Central memory CD8-positive, alpha-beta T cell (primary cell): ENCODE results near the gene OR6Q1.
"Not testable (repeated sequence)": the region's sequence is repeated elsewhere in the genome, so short reads cannot be mapped to it uniquely, and the experiment has no call there.

Source experiments
- ATAC-seq: fragments of 150-1000 bp; cut with Tn5 transposase; replicated peaks from 2 replicates; pipeline ENCODE4 v1.10.0; 2022; ENCODE audit warnings: mild to moderate bottlenecking, moderate FRiP score, moderate number of reproducible peaks; ENCODE audit not compliant: poor library complexity, severe bottlenecking; ENCODE audit errors: extremely low read depth
- DNase-seq, 2 donors: peaks; one replicate each; pipeline ENCODE4 v3.0.0; 2021; ENCODE audit warnings: low spot score in 2 of 2
- H3K27ac Mint-ChIP-seq: one replicate; pipeline ENCODE4 v1.8.0; 2022; ENCODE audit warnings: low read depth, mild to moderate bottlenecking, moderate library complexity, mixed read lengths
- H3K27me3 Mint-ChIP-seq: one replicate; pipeline ENCODE4 v1.8.0; 2022; ENCODE audit warnings: mixed read lengths
- H3K36me3 Mint-ChIP-seq: one replicate; pipeline ENCODE4 v1.8.0; 2022; ENCODE audit warnings: mild to moderate bottlenecking, moderate library complexity, mixed read lengths; ENCODE audit not compliant: insufficient read depth
- H3K4me1 Mint-ChIP-seq: one replicate; pipeline ENCODE4 v1.8.0; 2022; ENCODE audit warnings: mixed read lengths
- H3K4me3 Mint-ChIP-seq: one replicate; pipeline ENCODE4 v1.8.0; 2022; ENCODE audit warnings: mild to moderate bottlenecking, moderate library complexity, mixed read lengths
- H3K9me3 Mint-ChIP-seq: one replicate; pipeline ENCODE4 v1.8.0; 2022; ENCODE audit warnings: mixed read lengths

OR6Q1 gene, protein sequence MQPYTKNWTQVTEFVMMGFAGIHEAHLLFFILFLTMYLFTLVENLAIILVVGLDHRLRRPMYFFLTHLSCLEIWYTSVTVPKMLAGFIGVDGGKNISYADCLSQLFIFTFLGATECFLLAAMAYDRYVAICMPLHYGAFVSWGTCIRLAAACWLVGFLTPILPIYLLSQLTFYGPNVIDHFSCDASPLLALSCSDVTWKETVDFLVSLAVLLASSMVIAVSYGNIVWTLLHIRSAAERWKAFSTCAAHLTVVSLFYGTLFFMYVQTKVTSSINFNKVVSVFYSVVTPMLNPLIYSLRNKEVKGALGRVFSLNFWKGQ

DNA sequence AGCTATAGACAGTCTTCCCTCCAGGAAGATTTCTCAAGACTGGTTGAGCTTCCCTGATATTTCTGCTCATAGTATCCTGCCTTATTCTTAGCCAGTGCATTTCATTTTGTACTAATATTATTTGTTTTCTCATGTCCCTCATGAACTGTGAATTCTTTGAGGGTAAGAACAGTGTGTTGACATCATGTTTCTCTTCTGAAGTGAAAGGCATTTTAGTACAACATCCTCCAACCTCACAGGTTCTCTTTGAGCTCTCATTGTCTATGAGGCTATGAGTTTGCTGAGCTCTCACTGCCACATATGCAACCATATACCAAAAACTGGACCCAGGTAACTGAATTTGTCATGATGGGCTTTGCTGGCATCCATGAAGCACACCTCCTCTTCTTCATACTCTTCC lies at the start of gene OR6Q1:
TSS of gene OR6Q1 (plus strand) at position 301 of the 400 bp plus-strand sequence. CDS start at position 301, 0 bp downstream.
- H3K27me3 Mint-ChIP-seq = peaks cover 20% of the 10 kb centered on the region
- peaks cover 5% of the 10 kb centered on the region for H3K9me3 Mint-ChIP-seq
- no peaks in the 10 kb centered on the region for H3K36me3 Mint-ChIP-seq
- H3K4me1 Mint-ChIP-seq = no peaks in the 10 kb centered on the region
- no peak for DNase-seq
- ATAC-seq = no peak
- H3K27ac Mint-ChIP-seq = no peak within 1 kb of the TSS
- no peak within 1 kb of the TSS for H3K4me3 Mint-ChIP-seq

DNA sequence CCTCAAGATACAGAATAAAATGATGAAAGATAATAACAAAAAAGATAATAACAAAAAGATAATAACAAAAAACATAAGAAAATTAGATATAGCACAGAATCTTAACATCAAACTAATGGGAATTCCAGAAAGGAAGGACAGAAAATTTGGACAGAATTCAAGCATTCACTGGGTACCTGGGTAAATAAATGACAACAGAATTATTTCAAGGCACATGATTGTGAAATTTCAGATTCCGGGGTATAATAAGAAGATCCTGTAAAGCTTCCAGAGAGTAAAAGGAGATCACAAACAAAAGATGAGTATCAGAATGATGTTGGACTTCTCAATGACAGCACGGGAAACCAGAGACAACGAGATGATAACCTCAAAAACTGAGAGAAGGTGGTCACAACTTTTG lies 49.2 kb upstream of the OR6Q1 start:
- no peak for ATAC-seq
- Mint-ChIP-seq H3K4me1 (no peaks in the 10 kb centered on the region), H3K27ac (no peak overlapping the region), H3K27me3 (peaks cover 11% of the 10 kb centered on the region), H3K9me3 (no peaks in the 10 kb centered on the region), H3K36me3 (peaks cover under 1% of the 10 kb centered on the region), H3K4me3 (no peak overlapping the region)
- DNase-seq = no peak

DNA sequence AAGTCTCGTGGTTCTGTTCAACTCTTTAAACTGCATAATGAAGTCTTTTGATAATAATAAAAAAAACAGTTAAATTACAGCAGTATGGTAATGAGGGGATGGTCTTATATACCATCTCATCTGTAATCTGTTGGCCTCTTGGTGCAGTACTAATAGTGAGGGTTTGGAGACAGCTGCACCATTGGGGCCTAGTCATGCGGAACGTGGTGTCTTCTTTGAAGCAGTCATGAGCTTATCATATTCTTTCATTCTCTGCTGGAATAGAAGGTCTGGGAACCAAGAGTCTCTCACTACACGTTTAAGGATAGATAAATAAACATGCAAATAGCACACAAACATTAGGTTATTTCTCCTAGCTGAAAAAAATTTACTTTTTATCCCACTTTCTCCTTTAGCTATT lies 48.0 kb upstream of the OR6Q1 start:
- H3K27me3 Mint-ChIP-seq = peaks cover 11% of the 10 kb centered on the region
- DNase-seq (no peak), ATAC-seq (no peak)
- no peak overlapping the region for H3K4me3 Mint-ChIP-seq
- no peak overlapping the region for H3K27ac Mint-ChIP-seq
- H3K36me3 Mint-ChIP-seq = peaks cover 2% of the 10 kb centered on the region
- no peaks in the 10 kb centered on the region for H3K4me1 Mint-ChIP-seq
- no peaks in the 10 kb centered on the region for H3K9me3 Mint-ChIP-seq

DNA sequence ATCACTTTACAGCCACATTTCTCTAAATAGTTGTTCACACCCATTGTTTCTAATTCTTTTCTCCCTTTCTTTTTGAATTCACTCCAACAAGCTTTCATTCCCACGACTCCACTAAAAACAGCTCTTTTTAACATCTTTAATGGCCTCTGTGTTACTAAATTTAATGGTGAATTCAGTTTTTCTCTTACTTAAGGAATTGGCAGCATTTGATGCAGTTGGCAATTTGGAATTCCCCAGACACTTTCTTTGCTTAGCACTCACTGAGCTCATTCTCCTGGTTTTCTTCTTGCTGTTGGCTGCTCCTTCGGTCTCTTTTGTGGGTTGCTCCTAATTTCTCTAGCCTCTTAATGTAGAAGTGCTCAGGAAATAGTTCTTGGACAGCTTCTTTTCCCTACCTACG lies 47.6 kb upstream of the OR6Q1 start:
- Mint-ChIP-seq H3K27me3 (peaks cover 11% of the 10 kb centered on the region), H3K4me3 (no peak overlapping the region), H3K27ac (no peak overlapping the region), H3K36me3 (peaks cover 2% of the 10 kb centered on the region), H3K9me3 (no peaks in the 10 kb centered on the region), H3K4me1 (no peaks in the 10 kb centered on the region)
- DNase-seq (no peak), ATAC-seq (no peak)

DNA sequence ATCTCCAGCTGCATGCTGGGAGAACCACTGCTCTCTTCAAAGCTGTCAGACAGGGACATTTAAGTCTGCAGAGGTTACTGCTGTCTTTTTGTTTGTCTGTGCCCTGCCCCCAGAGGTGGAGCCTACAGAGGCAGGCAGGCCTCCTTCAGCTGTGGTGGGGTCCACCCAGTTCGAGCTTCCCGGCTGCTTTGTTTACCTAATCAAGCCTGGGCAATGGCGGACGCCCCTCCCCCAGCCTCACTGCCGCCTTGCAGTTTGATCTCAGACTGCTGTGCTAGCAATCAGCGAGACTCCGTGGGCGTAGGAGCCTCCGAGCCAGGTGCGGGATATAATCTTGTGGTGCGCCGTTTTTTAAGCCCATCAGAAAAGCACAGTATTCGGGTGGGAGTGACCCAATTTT lies 31.2 kb upstream of the OR6Q1 start:
- peaks cover 35% of the 10 kb centered on the region for H3K27me3 Mint-ChIP-seq
- H3K9me3 Mint-ChIP-seq, H3K27ac Mint-ChIP-seq, H3K36me3 Mint-ChIP-seq, ATAC-seq, H3K4me3 Mint-ChIP-seq, DNase-seq, H3K4me1 Mint-ChIP-seq: not testable (repeated sequence)

DNA sequence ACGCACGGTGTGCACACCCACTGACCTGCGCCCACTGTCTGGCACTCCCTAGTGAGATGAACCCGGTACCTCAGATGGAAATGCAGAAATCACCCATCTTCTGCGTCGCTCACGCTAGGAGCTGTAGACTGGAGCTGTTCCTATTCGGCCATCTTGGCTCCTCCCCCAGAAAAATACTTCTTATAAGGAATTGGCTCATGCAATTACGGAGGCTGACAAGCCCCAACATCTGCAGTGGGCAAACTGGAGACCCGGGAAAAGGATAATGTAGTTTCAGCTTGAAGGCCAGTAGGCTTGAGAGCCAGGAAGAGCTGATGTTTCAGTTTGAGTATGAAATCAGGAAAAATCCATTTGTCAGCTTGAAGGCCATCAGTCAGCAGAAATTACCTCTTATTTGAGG lies 30.7 kb upstream of the OR6Q1 start:
- H3K36me3 Mint-ChIP-seq, H3K4me3 Mint-ChIP-seq, ATAC-seq, DNase-seq, H3K4me1 Mint-ChIP-seq, H3K27ac Mint-ChIP-seq, H3K9me3 Mint-ChIP-seq: not testable (repeated sequence)
- H3K27me3 Mint-ChIP-seq = peaks cover 40% of the 10 kb centered on the region

DNA sequence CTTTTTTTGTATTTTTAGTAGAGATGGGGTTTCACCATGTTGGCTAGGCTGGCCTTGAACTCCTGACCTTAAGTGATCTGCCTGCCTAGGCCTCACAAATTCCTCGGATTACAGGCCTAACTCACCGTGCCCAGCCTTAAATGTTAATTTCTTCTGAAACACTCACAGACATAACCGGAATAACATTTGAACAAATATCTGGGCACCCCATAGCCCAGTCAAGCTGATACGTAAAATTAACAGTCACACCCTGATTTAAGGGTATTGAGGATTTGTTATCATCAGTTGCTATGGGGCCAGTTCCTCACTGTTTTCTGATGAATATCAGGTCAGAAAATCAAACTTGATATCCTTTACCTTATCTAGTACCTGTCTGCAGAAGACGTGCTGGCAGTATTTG lies 30.1 kb upstream of the OR6Q1 start:
- no peak overlapping the region for H3K27ac Mint-ChIP-seq
- H3K4me3 Mint-ChIP-seq = no peak overlapping the region
- no peaks in the 10 kb centered on the region for H3K36me3 Mint-ChIP-seq
- no peaks in the 10 kb centered on the region for H3K9me3 Mint-ChIP-seq
- peaks cover 45% of the 10 kb centered on the region for H3K27me3 Mint-ChIP-seq
- ATAC-seq (no peak), DNase-seq (no peak)
- no peaks in the 10 kb centered on the region for H3K4me1 Mint-ChIP-seq

DNA sequence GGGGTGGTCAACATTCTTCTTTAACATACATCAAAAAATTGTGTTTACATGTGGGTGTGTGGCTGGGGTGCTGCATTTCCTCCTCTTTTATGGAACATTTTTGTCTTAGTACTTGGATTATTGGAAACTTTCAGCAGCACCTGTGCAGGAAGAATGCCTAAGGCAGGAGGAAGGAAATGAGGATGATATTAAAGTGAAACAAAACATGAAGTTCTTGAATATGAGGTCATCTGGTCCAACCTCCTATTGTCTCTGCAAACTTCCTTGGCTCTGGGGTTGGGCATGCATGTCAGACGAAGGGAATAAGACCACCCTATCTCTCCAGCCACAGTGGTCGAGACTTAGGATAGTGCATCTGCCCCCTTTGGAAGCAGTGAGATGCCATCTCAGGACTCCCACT lies 27.7 kb upstream of the OR6Q1 start:
- no peak for ATAC-seq
- Mint-ChIP-seq H3K27ac (no peak overlapping the region), H3K36me3 (no peaks in the 10 kb centered on the region), H3K9me3 (no peaks in the 10 kb centered on the region), H3K4me1 (no peaks in the 10 kb centered on the region), H3K4me3 (no peak overlapping the region), H3K27me3 (peaks cover 45% of the 10 kb centered on the region)
- DNase-seq = no peak

DNA sequence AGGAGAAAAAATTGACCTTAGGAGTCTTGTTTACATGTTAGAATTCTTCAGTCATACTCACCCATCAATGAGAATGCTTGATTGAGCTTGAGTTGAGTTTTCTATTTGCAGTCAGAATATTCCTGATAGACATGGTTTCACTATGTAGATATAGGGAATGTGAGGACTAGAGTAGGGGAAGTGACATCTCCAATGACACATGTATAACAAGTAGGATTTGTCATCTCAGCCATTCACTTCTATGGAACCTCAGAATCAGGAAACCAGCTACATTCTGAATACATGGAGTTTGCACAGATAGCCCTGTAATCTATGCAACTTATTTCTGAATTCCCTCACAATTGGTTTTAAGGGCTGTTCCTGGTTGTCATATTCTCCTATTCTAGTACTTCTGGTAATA lies 27.2 kb upstream of the OR6Q1 start:
- H3K27ac Mint-ChIP-seq = no peak overlapping the region

DNA sequence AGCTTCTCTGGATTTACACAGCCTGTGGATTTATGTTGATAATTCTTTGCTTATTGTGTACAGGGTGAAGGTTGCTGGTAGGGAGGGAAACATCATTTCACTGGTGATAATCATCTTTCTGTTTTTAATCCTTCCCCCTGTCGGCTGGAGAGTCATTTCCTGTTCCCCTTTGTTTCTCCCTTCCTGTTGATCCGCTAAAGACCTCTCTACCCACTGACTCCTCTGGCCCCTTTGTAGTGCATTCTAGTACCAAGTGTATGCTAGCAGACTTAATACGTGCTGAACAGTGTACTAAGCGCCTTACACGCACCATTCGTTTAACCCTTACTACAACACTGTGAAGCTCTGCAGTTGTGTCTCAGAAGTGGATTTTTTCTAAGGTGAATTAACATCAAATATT lies 26.1 kb upstream of the OR6Q1 start:
- no peak overlapping the region for H3K4me3 Mint-ChIP-seq
- ATAC-seq = no peak
- H3K4me1 Mint-ChIP-seq = no peaks in the 10 kb centered on the region
- no peaks in the 10 kb centered on the region for H3K36me3 Mint-ChIP-seq
- no peak for DNase-seq
- no peaks in the 10 kb centered on the region for H3K9me3 Mint-ChIP-seq
- H3K27me3 Mint-ChIP-seq = peaks cover 45% of the 10 kb centered on the region
- H3K27ac Mint-ChIP-seq = no peak overlapping the region

More for the DNA sequence above, 27.2 kb upstream of the OR6Q1 start:
- H3K36me3 Mint-ChIP-seq = no peaks in the 10 kb centered on the region
- H3K4me1 Mint-ChIP-seq = no peaks in the 10 kb centered on the region
- DNase-seq = no peak
- no peak for ATAC-seq
- H3K27me3 Mint-ChIP-seq = peaks cover 45% of the 10 kb centered on the region
- no peak overlapping the region for H3K4me3 Mint-ChIP-seq
- no peaks in the 10 kb centered on the region for H3K9me3 Mint-ChIP-seq

DNA sequence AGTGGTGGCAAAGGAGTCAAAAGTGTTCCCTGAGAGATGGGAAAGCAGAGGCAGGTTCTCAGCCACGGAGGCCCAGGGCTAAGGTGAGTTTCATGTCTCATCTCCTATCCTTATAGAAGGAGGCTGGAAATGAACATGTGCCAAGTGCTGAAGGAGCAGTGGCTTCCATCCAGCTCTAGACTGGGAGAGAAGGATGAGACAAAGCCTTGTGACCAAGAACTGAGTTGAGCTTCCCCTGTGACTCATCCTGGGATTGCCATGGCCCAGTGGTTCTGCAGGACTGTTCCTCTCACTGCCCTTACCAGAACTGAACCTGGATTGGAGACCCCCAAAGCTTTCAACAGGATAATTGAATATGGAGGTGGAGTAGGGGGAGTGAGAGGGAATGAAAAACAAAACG lies 23.8 kb upstream of the OR6Q1 start:
- Mint-ChIP-seq H3K4me3 (no peak overlapping the region), H3K9me3 (no peaks in the 10 kb centered on the region)
- no peak for DNase-seq

DNA sequence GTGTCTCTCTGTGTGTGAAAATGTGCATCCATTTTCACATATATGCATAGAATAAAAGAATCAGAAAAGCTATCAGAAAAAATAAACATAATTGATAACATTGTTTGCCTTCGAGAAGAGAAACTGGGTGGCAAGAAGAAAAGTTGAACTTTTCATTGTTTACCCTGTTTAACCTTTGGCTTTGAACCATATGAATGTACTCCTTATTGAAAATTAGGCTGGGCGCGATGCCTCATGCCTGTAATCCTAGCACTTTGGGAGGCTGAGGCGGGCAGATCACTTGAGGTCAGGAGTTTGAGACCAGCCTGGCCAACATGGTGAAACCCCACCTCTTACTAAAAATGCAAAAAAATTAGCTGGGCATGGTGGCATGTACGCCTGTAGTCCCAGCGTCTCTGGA lies 19.0 kb upstream of the OR6Q1 start:
- no peak for ATAC-seq
- no peak overlapping the region for H3K4me3 Mint-ChIP-seq
- DNase-seq = no peak
- H3K27ac Mint-ChIP-seq = no peak overlapping the region
- no peaks in the 10 kb centered on the region for H3K36me3 Mint-ChIP-seq
- H3K4me1 Mint-ChIP-seq = no peaks in the 10 kb centered on the region
- peaks cover 29% of the 10 kb centered on the region for H3K27me3 Mint-ChIP-seq
- no peaks in the 10 kb centered on the region for H3K9me3 Mint-ChIP-seq

More for the DNA sequence above, 23.8 kb upstream of the OR6Q1 start:
- peaks cover 34% of the 10 kb centered on the region for H3K27me3 Mint-ChIP-seq
- H3K4me1 Mint-ChIP-seq = no peaks in the 10 kb centered on the region
- no peaks in the 10 kb centered on the region for H3K36me3 Mint-ChIP-seq
- no peak for ATAC-seq
- no peak overlapping the region for H3K27ac Mint-ChIP-seq

DNA sequence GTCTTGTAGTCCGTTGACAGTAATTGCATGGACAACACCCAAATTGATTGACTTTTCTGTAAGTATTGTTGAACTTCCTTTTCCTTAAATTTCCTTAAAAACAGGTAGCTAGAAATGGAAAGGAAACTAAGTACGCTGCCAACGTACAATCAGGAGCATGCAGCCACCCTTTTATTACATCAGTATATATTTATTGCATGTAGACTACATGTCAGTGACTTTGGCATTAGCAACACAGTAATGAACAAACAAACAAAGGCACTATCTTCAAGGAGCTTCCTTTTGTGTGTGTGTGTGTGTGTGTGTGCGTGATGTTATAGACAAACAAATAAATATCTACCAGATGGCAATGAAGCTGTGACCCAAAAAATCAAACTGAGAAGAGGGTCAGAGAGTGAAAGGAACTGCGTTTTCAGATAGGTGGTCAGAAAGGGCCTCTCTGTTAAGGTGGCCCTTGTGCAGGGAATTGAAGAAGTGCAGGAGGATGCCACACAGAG lies 7.3 kb upstream of the OR6Q1 start, which contains the start of gene OR9Q1:
TSS of gene OR9Q1 (plus strand) at position 447 of the 497 bp plus-strand sequence. CDS start 155,564 bp downstream, outside the sequence.
- H3K4me1 Mint-ChIP-seq = no peaks in the 10 kb centered on the region
- no peaks in the 10 kb centered on the region for H3K36me3 Mint-ChIP-seq
- peaks cover 6% of the 10 kb centered on the region for H3K27me3 Mint-ChIP-seq
- ATAC-seq = no peak
- H3K4me3 Mint-ChIP-seq = no peak within 1 kb of the TSS
- DNase-seq = no peak
- no peak within 1 kb of the TSS for H3K27ac Mint-ChIP-seq
- H3K9me3 Mint-ChIP-seq = no peaks in the 10 kb centered on the region
